DOHH2 (cell line): ENCODE data around the gene ERC2.

ENCODE experiments used
- EZH2phosphoT487 ChIP-seq: fragments of 200-600 bp; sonication (generic); IDR thresholded peaks from 2 replicates; pipeline ENCODE4 v1.6.1; 2017; ENCODE audit warnings: borderline replicate concordance, mild to moderate bottlenecking, antibody characterized with exemption, low read length, moderate library complexity, mixed read lengths
- TF ChIP-seq, protein P1 (sequence below): fragments of 200-600 bp; sonication (generic); IDR thresholded peaks from one replicate; pipeline ENCODE4 v1.5.1; 2014; ENCODE audit warnings: antibody characterized with exemption, mild to moderate bottlenecking, low read depth, low read length; ENCODE audit not compliant: poor library complexity, severe bottlenecking

DNA sequence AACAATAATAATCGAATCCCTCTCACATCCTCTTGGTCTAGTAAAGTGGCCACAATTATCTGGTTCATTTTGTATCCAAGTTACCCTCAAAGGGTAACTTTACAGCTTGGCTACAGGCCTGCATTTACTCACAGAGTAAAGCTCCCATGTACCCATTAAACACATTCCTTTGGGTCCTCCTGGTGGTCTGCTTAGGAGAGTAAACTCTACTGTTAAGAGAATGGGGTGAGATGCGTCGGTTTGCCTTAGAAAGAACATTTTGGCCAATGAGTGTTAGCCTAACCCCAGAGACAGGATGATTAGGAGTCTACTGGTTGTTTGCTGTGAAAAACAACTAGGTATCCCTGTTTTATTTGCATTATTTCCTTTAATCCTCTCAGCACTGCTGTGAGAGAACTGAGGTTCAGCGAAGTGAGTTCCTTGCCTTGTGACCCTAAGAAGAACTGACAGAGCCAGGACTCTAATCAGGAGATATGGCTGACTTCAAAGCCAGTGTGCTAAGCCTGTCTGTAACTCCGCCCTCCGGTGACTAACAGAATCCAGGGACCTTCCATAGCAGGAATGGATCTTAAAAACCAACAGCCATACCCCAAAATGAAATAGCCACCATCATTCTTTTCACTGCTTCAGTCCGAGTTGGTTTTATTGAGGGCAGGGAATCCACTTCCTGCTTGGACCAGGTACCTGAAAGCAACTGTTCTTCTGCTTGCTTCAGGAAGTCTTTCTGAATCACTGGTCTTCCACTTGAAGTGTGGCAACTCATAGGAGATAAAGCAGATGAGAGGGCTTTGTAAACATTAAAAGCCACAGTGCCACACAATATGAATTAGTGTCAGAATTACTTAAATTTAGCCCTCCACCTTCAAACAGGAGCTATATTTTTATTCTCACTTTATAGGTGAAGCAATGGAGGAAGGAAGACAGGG, 663.8 kb downstream of the ERC2 start:
- TF ChIP-seq, protein P1, sequence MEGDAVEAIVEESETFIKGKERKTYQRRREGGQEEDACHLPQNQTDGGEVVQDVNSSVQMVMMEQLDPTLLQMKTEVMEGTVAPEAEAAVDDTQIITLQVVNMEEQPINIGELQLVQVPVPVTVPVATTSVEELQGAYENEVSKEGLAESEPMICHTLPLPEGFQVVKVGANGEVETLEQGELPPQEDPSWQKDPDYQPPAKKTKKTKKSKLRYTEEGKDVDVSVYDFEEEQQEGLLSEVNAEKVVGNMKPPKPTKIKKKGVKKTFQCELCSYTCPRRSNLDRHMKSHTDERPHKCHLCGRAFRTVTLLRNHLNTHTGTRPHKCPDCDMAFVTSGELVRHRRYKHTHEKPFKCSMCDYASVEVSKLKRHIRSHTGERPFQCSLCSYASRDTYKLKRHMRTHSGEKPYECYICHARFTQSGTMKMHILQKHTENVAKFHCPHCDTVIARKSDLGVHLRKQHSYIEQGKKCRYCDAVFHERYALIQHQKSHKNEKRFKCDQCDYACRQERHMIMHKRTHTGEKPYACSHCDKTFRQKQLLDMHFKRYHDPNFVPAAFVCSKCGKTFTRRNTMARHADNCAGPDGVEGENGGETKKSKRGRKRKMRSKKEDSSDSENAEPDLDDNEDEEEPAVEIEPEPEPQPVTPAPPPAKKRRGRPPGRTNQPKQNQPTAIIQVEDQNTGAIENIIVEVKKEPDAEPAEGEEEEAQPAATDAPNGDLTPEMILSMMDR: no peak
- no peak for TF ChIP-seq EZH2phosphoT487
